Stimulated activated CD4-positive, alpha-beta T cell treated with anti-CD3 and anti-CD28 coated beads, Interleukin-4, amount 100 ng/mL, for 4 hours (primary cell): ENCODE results near the gene LRRTM4.
"Not testable (repeated sequence)": the region's sequence is repeated elsewhere in the genome, so short reads cannot be mapped to it uniquely, and the experiment has no call there.

ENCODE experiments used
- DNase-seq, 2 experiments: peaks; one replicate each; pipeline ENCODE4 v3.0.0-alpha.2; 2020

Gene LRRTM4

GRCh38 chr2:77309725-77310124 is 212.5 kb downstream of the LRRTM4 start:
- DNase-seq, result no peak

- DNase-seq, result no peak
Observed at GRCh38 chr2:77301441-77301840, 220.7 kb downstream of the LRRTM4 start.

- DNase-seq, result no peak
Observed at GRCh38 chr2:77296791-77297190, 225.4 kb downstream of the LRRTM4 start.

- DNase-seq, result no peak
Observed at GRCh38 chr2:77294474-77294873, 227.7 kb downstream of the LRRTM4 start.

GRCh38 chr2:77284353-77284752 is 237.8 kb downstream of the LRRTM4 start:
- no peak for DNase-seq

- no peak for DNase-seq
Observed at GRCh38 chr2:77271262-77271661, 250.9 kb downstream of the LRRTM4 start.

- DNase-seq, result no peak
Observed at GRCh38 chr2:77270433-77270832, 251.7 kb downstream of the LRRTM4 start.

GRCh38 chr2:77268626-77269025 is 253.6 kb downstream of the LRRTM4 start:
- DNase-seq, result no peak

GRCh38 chr2:77232909-77233425 is 289.2 kb downstream of the LRRTM4 start:
- DNase-seq, result no peak

- DNase-seq, result no peak
Observed at GRCh38 chr2:77228391-77228790, 293.8 kb downstream of the LRRTM4 start.

- no peak for DNase-seq
Observed at GRCh38 chr2:77210725-77211124, 311.5 kb downstream of the LRRTM4 start.

- DNase-seq, result no peak
Observed at GRCh38 chr2:77207331-77207730, 314.8 kb downstream of the LRRTM4 start.

GRCh38 chr2:77201755-77202154 is 320.4 kb downstream of the LRRTM4 start:
- no peak for DNase-seq

- DNase-seq, result no peak
Observed at GRCh38 chr2:77199411-77199810, 322.8 kb downstream of the LRRTM4 start.

GRCh38 chr2:77193858-77194448 is 328.2 kb downstream of the LRRTM4 start:
- no peak for DNase-seq

GRCh38 chr2:77192811-77193289 is 329.3 kb downstream of the LRRTM4 start:
- DNase-seq, result no peak

GRCh38 chr2:77191665-77192064 is 330.5 kb downstream of the LRRTM4 start:
- DNase-seq, result no peak

- no peak for DNase-seq
Observed at GRCh38 chr2:77190721-77191346, 331.3 kb downstream of the LRRTM4 start.

GRCh38 chr2:77185052-77185451 is 337.1 kb downstream of the LRRTM4 start:
- DNase-seq, result no peak

GRCh38 chr2:77179297-77179696 is 342.9 kb downstream of the LRRTM4 start:
- DNase-seq, result no peak

GRCh38 chr2:77175266-77175780 is 346.9 kb downstream of the LRRTM4 start:
- DNase-seq, result not testable (repeated sequence)

GRCh38 chr2:77169426-77169825 is 352.8 kb downstream of the LRRTM4 start:
- DNase-seq, result no peak

- DNase-seq, result not testable (repeated sequence)
Observed at GRCh38 chr2:77164021-77164420, 358.2 kb downstream of the LRRTM4 start.

GRCh38 chr2:77161009-77161408 is 361.2 kb downstream of the LRRTM4 start:
- DNase-seq, result no peak
